GM12801 (cell line): ENCODE measurements around the gene C3orf80.

Experiments used
- TF ChIP-seq, protein P1 (sequence below): IDR thresholded peaks from one replicate; pipeline ENCODE4 v1.5.1; 2011; ENCODE audit warnings: control low read depth; ENCODE audit not compliant: insufficient read length; ENCODE audit errors: extremely low read depth

Gene C3orf80

DNA sequence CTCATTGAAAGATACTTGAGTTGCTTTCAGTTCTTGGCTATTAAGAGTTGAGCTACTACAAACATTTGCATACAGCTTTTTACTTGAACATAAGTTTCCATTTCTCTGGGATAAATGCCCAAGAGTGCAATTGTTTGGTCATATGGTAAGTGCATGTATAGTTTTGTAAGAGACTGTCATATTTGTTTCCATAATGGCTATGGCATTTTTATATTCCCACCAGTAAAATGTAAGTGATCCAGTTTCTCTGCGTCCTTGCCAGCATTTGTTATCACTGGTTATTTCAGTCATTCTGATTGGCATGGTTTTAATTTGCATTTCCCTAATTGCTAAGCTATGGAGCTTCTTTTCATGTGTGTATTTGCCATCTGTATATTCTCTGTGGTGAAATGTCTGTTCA, 22.5 kb downstream of the C3orf80 start:
- TF ChIP-seq, protein P1, sequence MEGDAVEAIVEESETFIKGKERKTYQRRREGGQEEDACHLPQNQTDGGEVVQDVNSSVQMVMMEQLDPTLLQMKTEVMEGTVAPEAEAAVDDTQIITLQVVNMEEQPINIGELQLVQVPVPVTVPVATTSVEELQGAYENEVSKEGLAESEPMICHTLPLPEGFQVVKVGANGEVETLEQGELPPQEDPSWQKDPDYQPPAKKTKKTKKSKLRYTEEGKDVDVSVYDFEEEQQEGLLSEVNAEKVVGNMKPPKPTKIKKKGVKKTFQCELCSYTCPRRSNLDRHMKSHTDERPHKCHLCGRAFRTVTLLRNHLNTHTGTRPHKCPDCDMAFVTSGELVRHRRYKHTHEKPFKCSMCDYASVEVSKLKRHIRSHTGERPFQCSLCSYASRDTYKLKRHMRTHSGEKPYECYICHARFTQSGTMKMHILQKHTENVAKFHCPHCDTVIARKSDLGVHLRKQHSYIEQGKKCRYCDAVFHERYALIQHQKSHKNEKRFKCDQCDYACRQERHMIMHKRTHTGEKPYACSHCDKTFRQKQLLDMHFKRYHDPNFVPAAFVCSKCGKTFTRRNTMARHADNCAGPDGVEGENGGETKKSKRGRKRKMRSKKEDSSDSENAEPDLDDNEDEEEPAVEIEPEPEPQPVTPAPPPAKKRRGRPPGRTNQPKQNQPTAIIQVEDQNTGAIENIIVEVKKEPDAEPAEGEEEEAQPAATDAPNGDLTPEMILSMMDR = no peak

DNA sequence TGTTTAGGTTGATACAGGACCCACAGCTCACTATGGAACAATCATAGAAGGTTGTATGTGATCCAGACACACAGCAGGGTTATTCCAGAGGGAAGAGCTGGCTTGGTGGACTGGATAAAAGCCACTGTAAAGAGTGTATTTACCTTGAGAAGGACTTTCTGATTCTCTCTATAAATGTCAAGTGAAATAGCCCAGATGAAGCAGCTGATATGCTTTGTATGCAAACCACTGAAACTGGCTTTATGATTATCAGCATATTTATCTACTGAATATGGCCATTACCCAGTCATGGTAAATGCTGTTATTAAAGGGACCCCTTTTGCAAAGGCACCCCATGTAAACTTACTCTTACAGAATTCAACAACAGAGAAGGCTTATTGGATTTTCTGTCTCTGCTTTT, 28.1 kb downstream of the C3orf80 start:
- TF ChIP-seq, protein P1 = no peak

DNA sequence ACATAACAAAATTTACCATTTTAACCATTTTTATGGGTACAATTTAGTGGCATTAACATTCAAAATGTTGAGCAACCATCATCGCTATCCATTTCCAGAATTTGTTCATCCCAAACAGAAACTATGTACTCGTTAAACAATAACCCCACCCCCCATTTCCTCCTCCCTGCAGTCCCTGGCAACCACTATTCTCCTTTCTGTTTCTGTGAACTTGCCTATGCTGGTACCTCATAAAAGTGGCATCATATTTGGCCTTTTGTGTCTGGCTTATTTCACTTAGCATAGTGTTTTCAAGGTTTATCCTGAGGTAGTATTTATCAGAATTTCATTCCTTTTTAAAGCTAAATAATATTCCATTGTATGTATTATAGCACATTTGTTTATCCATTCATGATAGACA, 32.4 kb downstream of the C3orf80 start:
- TF ChIP-seq, protein P1 = no peak

DNA sequence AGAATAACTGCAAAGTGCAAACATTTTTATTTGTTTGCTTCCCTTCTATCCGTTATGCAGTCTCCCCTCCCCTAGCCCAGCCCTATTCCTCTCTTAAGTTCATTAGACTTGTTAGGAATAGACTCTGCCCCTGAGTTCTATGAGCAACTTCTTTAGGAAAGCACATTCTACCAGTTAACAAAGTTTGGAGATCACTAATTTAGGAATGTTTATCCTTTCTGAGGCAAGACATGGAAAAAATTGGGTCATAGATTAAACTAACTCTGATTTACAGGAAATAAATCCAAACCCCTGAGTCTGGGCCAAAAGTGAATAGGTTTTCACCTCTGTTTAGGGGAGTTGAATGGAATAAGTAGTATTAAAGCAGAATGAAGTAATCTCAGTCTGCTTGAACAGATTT, 34.4 kb downstream of the C3orf80 start:
- TF ChIP-seq, protein P1 = no peak

DNA sequence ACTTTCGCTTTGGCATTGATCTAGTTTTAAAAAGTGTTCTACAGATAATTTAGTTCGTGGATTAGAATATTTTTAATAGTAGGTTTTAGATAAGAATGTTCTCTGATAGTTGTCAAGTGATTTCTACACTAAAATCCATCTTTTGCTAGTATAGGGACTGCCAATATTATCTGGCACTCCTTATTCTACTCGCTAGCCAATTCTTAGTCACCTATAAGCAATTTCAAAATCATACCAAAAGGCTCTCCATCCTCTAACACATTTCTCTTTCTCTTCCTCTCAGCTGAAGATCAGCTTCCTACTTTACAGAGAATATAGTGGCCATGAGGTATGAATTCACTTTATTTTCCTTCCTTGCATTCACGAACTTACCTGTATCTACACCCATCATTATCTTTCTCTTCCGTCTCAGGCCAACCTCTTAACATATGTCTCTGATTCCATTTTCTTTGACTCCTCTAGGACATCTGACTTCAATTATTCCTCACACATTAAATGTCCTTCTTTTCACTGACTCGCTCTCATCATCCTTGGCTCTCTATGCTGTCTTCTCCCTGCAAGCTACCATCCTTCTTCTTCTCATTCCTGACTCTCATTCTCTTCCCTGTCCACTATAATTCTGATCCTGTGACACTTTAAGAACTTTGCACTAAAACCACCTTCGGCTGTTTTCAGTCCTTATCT, 35.5 kb downstream of the C3orf80 start:
- TF ChIP-seq, protein P1 = no peak

DNA sequence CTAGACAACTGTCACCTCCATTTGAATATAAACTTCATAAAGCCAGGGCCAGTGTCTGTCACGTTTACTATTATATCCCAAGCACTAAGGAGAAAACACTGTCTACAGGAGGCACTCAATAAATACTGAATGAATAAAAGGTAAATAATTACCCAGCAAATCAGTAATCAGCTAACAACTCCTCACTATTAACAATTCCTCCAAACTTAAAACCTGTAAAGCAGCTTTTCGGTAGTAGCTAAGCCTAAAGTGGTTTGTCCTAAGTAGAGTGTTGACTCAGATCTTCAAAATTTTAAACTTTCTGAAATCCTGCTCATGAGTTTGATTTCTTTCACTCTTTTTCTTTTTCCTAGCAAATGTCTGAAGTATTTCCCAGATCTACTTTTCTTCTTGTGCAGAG, 39.9 kb downstream of the C3orf80 start:
- TF ChIP-seq, protein P1 = no peak
